Ovary (tissue), 9 donors: ENCODE data around the gene PSRC1. TPM values are rescaled to one million over a fixed set of nuclear protein-coding genes. Genes with fewer than 3 reads are reported as not detected.
A peak's percentile ranks its signal among the peaks of the same experiment; 100 is the strongest.

ENCODE experiments used
- DNase-seq, 5 donors: peaks; one replicate each; pipeline ENCODE4 v3.0.0-alpha.2; 2019 to 2020
- H3K27ac ChIP-seq, 2 donors: fragments of 200-600 bp; one replicate each; pipeline versions ENCODE4 v1.5.1 to v1.8.0; 2019 to 2022
- H3K27me3 ChIP-seq: fragments of 200-600 bp; one replicate; pipeline ENCODE4 v1.8.0; 2022
- H3K36me3 ChIP-seq: fragments of 200-600 bp; sonication (generic); one replicate; pipeline ENCODE4 v1.5.1; 2019
- H3K4me1 ChIP-seq: one replicate; pipeline ENCODE4 v1.8.1; 2013; ENCODE audit warnings: mild to moderate bottlenecking, moderate library complexity; ENCODE audit not compliant: insufficient read depth
- H3K4me3 ChIP-seq: fragments of 200-600 bp; sonication (generic); one replicate; pipeline ENCODE4 v1.5.1; 2017
- H3K9me3 ChIP-seq, 2 donors: fragments of 200-600 bp in 1 of 2; sonication (generic) in 1 of 2; one replicate each; pipeline versions ENCODE4 v1.5.1 to v1.8.1; 2013 to 2019; ENCODE audit warnings: mild to moderate bottlenecking in 1 of 2, moderate library complexity in 1 of 2
- EP300 ChIP-seq: sonication (generic); formaldehyde crosslinking; IDR thresholded peaks from one replicate; pipeline ENCODE4 v1.6.1; 2017; ENCODE audit warnings: antibody characterized with exemption
- POLR2A ChIP-seq: fragments of 450-650 bp; IDR thresholded peaks from one replicate; pipeline ENCODE4 v1.6.1; 2017; ENCODE audit warnings: antibody characterized with exemption, mild to moderate bottlenecking, moderate library complexity
- WGBS, 3 donors: extraction: QIAGEN DNeasy Blood & Tissue Kit in 1 of 3; methylation state at CpG; one replicate each; pipeline versions ENCODE4 v1.1.5 to v1.1.7; 2013 to 2017; 5-methylcytosine and 5-hydroxymethylcytosine counted together
- intact Hi-C, 4 donors: fragments of 100-400 bp; cut with DNase I; formaldehyde crosslinking; loops; one replicate each; pipeline versions ENCODE4 v1.11.0 to v1.15.1; 2022 to 2023
- polyA plus RNA-seq, 2 donors: library from polyadenylated mRNA; stranded (reverse); fragments of 200-250 nt in 1 of 2; fragments of 350-450 nt in 1 of 2; fragmentation: Illumina TruSeq in 1 of 2; extraction: RNeasy Lipid Tissue Mini Kit (QIAGEN cat#74804) in 1 of 2; gene quantifications; one replicate each; pipeline ENCODE4 v1.2.3, GENCODE V29; 2013 to 2014
- total RNA-seq, 7 donors: library from RNA; depleted of rRNA in 2 of 7; stranded (reverse); fragments of >200 nt in 2 of 7; fragmentation: NEBNext Ultra II Directional in 3 of 7; extraction: Animal tissue kit (Norgen Biotek cat#: 25700) in 3 of 7; gene quantifications; one replicate each; pipeline versions ENCODE4 v1.1.0 to v1.2.4, GENCODE V29; 2016 to 2023
- TF ChIP-seq, protein P1 (sequence below), 3 donors: fragments of 450-650 bp in 2 of 3; fragments of 200-600 bp in 1 of 3; IDR thresholded peaks; one replicate each; pipeline versions ENCODE4 v1.5.1 to v1.8.0; 2016 to 2022; ENCODE audit warnings: antibody characterized with exemption in 3 of 3, mild to moderate bottlenecking in 1 of 3
- donor health status: DM: no; HTN: no; CAD: no; lungs with moderate emphysema.
- donor health status: DM: no; HTN: no; CAD: no.
- donor health status: Bipolar disorder and iron deficiency.
- donor health status: DM: yes; HTN: yes; CAD: no.
- donor health status: DM: no; HTN: no; CAD: no.
- donor health status: DM: yes; HTN: yes; CAD: no.

The PSRC1 gene
- total and polyA plus RNA-seq, 9 donors: 1.0 to 8.1 (median 5.3) TPM

DNA sequence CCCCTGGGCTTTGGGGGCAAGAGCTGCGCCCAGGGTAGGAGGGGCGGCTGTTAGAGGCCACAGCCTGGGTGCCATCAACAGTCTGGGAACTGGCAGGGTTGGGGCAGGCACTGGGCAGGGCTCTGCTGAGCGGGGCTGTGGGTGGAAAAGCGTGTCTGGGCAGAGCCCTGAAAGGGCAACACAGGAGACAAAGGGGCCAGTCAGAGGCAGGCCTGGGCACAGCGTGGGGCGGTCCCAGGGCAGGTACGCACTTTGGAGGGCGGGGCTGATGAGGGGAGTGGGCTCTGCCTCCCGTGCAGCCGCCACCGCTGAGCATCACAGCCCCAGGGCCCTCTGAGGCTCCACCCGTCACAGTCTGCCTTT, 19.7 kb downstream of the PSRC1 start:
- Histone ChIP-seq H3K9me3 (no peaks in the 10 kb centered on the region), H3K4me1 (no peaks in the 10 kb centered on the region), H3K4me3 (no peak overlapping the region), H3K27ac (no peak overlapping the region), H3K27me3 (no peaks in the 10 kb centered on the region), H3K36me3 (no peaks in the 10 kb centered on the region)
- TF ChIP-seq, protein P1, sequence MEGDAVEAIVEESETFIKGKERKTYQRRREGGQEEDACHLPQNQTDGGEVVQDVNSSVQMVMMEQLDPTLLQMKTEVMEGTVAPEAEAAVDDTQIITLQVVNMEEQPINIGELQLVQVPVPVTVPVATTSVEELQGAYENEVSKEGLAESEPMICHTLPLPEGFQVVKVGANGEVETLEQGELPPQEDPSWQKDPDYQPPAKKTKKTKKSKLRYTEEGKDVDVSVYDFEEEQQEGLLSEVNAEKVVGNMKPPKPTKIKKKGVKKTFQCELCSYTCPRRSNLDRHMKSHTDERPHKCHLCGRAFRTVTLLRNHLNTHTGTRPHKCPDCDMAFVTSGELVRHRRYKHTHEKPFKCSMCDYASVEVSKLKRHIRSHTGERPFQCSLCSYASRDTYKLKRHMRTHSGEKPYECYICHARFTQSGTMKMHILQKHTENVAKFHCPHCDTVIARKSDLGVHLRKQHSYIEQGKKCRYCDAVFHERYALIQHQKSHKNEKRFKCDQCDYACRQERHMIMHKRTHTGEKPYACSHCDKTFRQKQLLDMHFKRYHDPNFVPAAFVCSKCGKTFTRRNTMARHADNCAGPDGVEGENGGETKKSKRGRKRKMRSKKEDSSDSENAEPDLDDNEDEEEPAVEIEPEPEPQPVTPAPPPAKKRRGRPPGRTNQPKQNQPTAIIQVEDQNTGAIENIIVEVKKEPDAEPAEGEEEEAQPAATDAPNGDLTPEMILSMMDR (IDR thresholded peaks at IDR 0.05): no peak
- no peak for TF ChIP-seq POLR2A
- TF ChIP-seq EP300: no peak
- 60 to 75% (median 68%) methylated on average over 12 of the region's 12 CpGs for whole genome bisulfite sequencing, 3 donors
- intact Hi-C loops: loop anchor here in 3 of 4 donors (5.0 to 10.0 kb wide), 4 partner anchors 134 to 272 kb away; partner anchors contain the start of genes GPR61 (in 2 of the 3), ELAPOR1 (in 1 of the 3) and SORT1 (in 1 of the 3)
- DNase-seq: peak in 1 of 5 donors; percentile 19

DNA sequence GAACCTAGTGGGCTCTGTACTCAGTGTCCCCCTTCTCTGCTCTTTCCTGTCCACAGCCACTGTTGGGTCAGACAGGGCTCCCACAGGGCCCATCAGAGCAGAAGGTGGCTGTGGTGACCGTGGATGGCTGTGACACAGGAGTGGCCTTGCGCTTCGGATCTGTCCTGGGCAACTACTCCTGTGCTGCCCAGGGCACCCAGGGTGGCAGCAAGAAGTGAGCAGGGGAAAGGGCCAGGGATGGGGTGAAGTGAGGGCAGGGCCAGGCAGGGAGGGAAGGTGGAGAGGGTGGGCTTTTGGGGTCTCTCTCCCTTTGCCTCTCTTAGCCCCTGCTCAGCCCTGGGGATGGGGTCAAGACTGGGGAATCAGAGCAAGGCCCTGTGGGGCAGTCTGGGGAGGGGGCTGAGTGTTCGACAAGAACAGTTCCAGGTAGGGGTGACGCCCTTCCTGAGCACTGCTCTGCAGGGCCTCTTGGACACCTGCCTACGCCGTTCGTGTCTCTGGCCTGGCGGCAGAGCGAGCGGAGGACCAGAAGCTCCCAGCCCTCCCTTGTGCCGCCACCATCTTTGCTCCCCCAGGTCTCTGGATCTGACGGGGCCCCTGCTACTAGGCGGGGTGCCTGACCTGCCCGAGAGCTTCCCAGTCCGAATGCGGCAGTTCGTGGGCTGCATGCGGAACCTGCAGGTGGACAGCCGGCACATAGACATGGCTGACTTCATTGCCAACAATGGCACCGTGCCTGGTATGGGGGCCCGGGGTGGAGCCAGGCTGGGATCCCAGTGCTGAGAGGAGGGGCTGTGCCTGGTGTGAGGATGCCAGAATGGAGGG, 20.5 kb downstream of the PSRC1 start:
- 80 to 85% (median 85%) methylated on average over 22 of the region's 22 CpGs for WGBS, 3 donors
- H3K36me3 ChIP-seq: no peaks in the 10 kb centered on the region
- no peak for DNase-seq
- no peak overlapping the region for H3K27ac ChIP-seq
- H3K9me3 ChIP-seq: no peaks in the 10 kb centered on the region
- intact Hi-C loops: loop anchor here in 3 of 4 donors (5.0 to 10.0 kb wide), 4 partner anchors 135 to 272 kb away; partner anchors contain the start of genes GPR61 (in 2 of the 3), ELAPOR1 (in 1 of the 3) and SORT1 (in 1 of the 3)
- H3K27me3 ChIP-seq: no peaks in the 10 kb centered on the region
- no peak overlapping the region for H3K4me3 ChIP-seq
- TF ChIP-seq EP300 (no peak), POLR2A (no peak)
- TF ChIP-seq, protein P1 (IDR thresholded peaks at IDR 0.05): no peak
- H3K4me1 ChIP-seq: no peaks in the 10 kb centered on the region

DNA sequence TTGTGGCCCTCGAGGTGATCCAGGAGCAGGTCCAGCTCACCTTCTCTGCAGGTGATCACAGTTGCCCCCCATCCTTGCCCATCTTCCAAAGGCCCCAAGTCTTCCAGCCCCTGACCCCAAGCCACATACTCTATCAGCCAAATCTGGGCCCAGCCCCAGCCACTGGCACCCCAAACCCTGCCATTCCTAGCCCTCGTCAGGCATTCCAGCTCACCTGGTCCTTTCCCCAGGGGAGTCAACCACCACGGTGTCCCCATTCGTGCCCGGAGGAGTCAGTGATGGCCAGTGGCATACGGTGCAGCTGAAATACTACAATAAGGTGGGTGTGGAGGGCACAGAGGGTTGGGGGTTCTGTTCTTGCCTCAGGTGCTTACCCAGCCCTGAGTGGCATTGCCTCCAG, 21.4 kb downstream of the PSRC1 start:
- no peak overlapping the region for H3K4me3 ChIP-seq
- intact Hi-C loops: loop anchor here in 3 of 4 donors (5.0 to 10.0 kb wide), 4 partner anchors 136 to 273 kb away; partner anchors contain the start of genes GPR61 (in 2 of the 3), ELAPOR1 (in 1 of the 3) and SORT1 (in 1 of the 3)
- no peaks in the 10 kb centered on the region for H3K4me1 ChIP-seq
- no peak for TF ChIP-seq POLR2A
- no peak for TF ChIP-seq EP300
- TF ChIP-seq, protein P1 (IDR thresholded peaks at IDR 0.05): no peak
- H3K27me3 ChIP-seq: no peaks in the 10 kb centered on the region
- 82 to 92% (median 87%) methylated on average over 6 of the region's 6 CpGs for WGBS, 3 donors
- no peak overlapping the region for H3K27ac ChIP-seq
- no peaks in the 10 kb centered on the region for H3K36me3 ChIP-seq
- no peak for DNase-seq
- H3K9me3 ChIP-seq: no peaks in the 10 kb centered on the region

DNA sequence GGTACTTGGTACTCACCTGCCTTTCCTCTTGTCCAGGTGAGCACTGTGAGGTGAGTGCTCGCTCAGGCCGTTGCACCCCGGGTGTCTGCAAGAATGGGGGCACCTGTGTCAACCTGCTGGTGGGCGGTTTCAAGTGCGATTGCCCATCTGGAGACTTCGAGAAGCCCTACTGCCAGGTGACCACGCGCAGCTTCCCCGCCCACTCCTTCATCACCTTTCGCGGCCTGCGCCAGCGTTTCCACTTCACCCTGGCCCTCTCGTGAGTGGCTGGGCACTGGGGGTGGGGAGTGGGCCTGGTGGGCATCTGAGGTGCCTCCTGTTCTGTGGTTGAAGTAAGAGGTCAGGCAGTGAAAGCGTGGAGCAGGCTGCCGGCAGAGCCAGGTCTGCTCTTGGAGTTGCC, 21.9 kb downstream of the PSRC1 start:
- Histone ChIP-seq H3K27ac (no peak overlapping the region), H3K9me3 (no peaks in the 10 kb centered on the region), H3K27me3 (no peaks in the 10 kb centered on the region), H3K36me3 (no peaks in the 10 kb centered on the region), H3K4me1 (no peaks in the 10 kb centered on the region), H3K4me3 (no peak overlapping the region)
- TF ChIP-seq, protein P1 (IDR thresholded peaks at IDR 0.05): no peak
- TF ChIP-seq EP300: no peak
- TF ChIP-seq POLR2A: no peak
- intact Hi-C loops: loop anchor here in 3 of 4 donors (5.0 to 10.0 kb wide), 4 partner anchors 136 to 274 kb away; partner anchors contain the start of genes GPR61 (in 2 of the 3), ELAPOR1 (in 1 of the 3) and SORT1 (in 1 of the 3)
- WGBS, 3 donors: 88 to 90% (median 88%) methylated on average over 16 of the region's 16 CpGs
- DNase-seq: no peak
